H9 (cell line): ENCODE data around the gene STX10. TPM values are rescaled to one million over a fixed set of nuclear protein-coding genes. Genes with fewer than 3 reads are reported as not detected.

Experiments
- DNase-seq: peaks from one replicate; pipeline ENCODE4 v3.0.0-alpha.2; 2017
- H2AFZ ChIP-seq: one replicate; pipeline ENCODE4 v1.6.1; 2013; ENCODE audit warnings: mild to moderate bottlenecking, low read length, control low read depth, moderate library complexity
- H2AK5ac ChIP-seq: 2 replicates; pipeline ENCODE4 v1.6.1; 2013; ENCODE audit warnings: low read length, control low read depth, mixed read lengths; ENCODE audit not compliant: insufficient read length
- H2BK120ac ChIP-seq: one replicate; pipeline ENCODE4 v1.6.1; 2013; ENCODE audit warnings: low read depth, mild to moderate bottlenecking, low read length, control low read depth, inconsistent platforms; ENCODE audit not compliant: poor library complexity, severe bottlenecking
- H2BK12ac ChIP-seq: 2 replicates; pipeline ENCODE4 v1.6.1; 2013; ENCODE audit warnings: low read length, control low read depth, mixed read lengths, low read depth; ENCODE audit not compliant: insufficient read length
- H2BK15ac ChIP-seq: 2 replicates; pipeline ENCODE4 v1.6.1; 2013; ENCODE audit warnings: low read depth, low read length, control low read depth
- H2BK20ac ChIP-seq: one replicate; pipeline ENCODE4 v1.6.1; 2013; ENCODE audit warnings: low read depth, mild to moderate bottlenecking, low read length, control low read depth, inconsistent platforms; ENCODE audit not compliant: poor library complexity, severe bottlenecking
- H2BK5ac ChIP-seq: 2 replicates; pipeline ENCODE4 v1.6.1; 2013; ENCODE audit warnings: low read length, control low read depth, mixed read lengths; ENCODE audit not compliant: insufficient read length
- H3K14ac ChIP-seq: 2 replicates; pipeline ENCODE4 v1.6.1; 2013; ENCODE audit warnings: low read length, control low read depth; ENCODE audit not compliant: insufficient read depth
- H3K18ac ChIP-seq: 2 replicates; pipeline ENCODE4 v1.6.1; 2013; ENCODE audit warnings: low read depth, mild to moderate bottlenecking, mixed read lengths, low read length, control low read depth; ENCODE audit not compliant: insufficient read length
- H3K23ac ChIP-seq: 2 replicates; pipeline ENCODE4 v1.6.1; 2013; ENCODE audit warnings: low read length, control low read depth, mixed read lengths, low read depth; ENCODE audit not compliant: insufficient read length
- H3K23me2 ChIP-seq: 2 replicates; pipeline ENCODE4 v1.6.1; 2013; ENCODE audit warnings: low read depth, mild to moderate bottlenecking, mixed read lengths, low read length, control low read depth; ENCODE audit not compliant: insufficient read length, poor library complexity, severe bottlenecking
- H3K27ac ChIP-seq: 2 replicates; pipeline ENCODE4 v1.5.1; 2013; ENCODE audit warnings: low read length, control low read depth, mixed read lengths, low read depth; ENCODE audit not compliant: insufficient read length
- H3K27me3 ChIP-seq: 2 replicates; pipeline ENCODE4 v1.6.1; 2013; ENCODE audit warnings: low read length, control low read depth, inconsistent platforms; ENCODE audit not compliant: insufficient read depth
- H3K4ac ChIP-seq: 2 replicates; pipeline ENCODE4 v1.6.1; 2013; ENCODE audit warnings: low read depth, mild to moderate bottlenecking, control low read depth, inconsistent platforms, low read length, moderate library complexity
- H3K4me1 ChIP-seq: 2 replicates; pipeline ENCODE4 v1.6.1; 2013; ENCODE audit warnings: low read length, control low read depth, inconsistent platforms; ENCODE audit not compliant: insufficient read depth
- H3K4me2 ChIP-seq: 2 replicates; pipeline ENCODE4 v1.6.1; 2013; ENCODE audit warnings: low read length, control low read depth, mixed read lengths; ENCODE audit not compliant: insufficient read length, insufficient read depth
- H3K56ac ChIP-seq: 2 replicates; pipeline ENCODE4 v1.6.1; 2013; ENCODE audit warnings: low read depth, mild to moderate bottlenecking, mixed read lengths, low read length, control low read depth; ENCODE audit not compliant: insufficient read length
- H3K79me1 ChIP-seq: 2 replicates; pipeline ENCODE4 v1.6.1; 2013; ENCODE audit warnings: low read depth, mild to moderate bottlenecking, moderate library complexity, low read length, control low read depth, inconsistent platforms; ENCODE audit not compliant: insufficient read depth, poor library complexity, severe bottlenecking
- H3K79me2 ChIP-seq: 2 replicates; pipeline ENCODE4 v1.6.1; 2013; ENCODE audit warnings: low read length, control low read depth, inconsistent platforms; ENCODE audit not compliant: insufficient read depth
- H3K9ac ChIP-seq: 2 replicates; pipeline ENCODE4 v1.6.1; 2013; ENCODE audit warnings: low read length, control low read depth, mixed read lengths; ENCODE audit not compliant: insufficient read length; ENCODE audit errors: extremely low read depth
- H3K9me3 ChIP-seq: one replicate; pipeline ENCODE4 v1.6.1; 2013; ENCODE audit warnings: low read depth, low read length, inconsistent platforms; ENCODE audit not compliant: control insufficient read depth
- H3T11ph ChIP-seq: one replicate; pipeline ENCODE4 v1.6.1; 2013; ENCODE audit warnings: mild to moderate bottlenecking, low read length, control low read depth, inconsistent platforms
- H4K20me1 ChIP-seq: one replicate; pipeline ENCODE4 v1.6.1; 2013; ENCODE audit not compliant: control insufficient read depth, insufficient read length, insufficient read depth
- H4K5ac ChIP-seq: 2 replicates; pipeline ENCODE4 v1.6.1; 2013; ENCODE audit warnings: low read depth, mild to moderate bottlenecking, mixed read lengths, low read length, control low read depth; ENCODE audit not compliant: insufficient read length
- H4K8ac ChIP-seq: replicated peaks from 2 replicates; pipeline ENCODE4 v1.6.1; 2013; ENCODE audit warnings: low read length, control low read depth, mixed read lengths, low read depth; ENCODE audit not compliant: insufficient read length
- H4K91ac ChIP-seq: 2 replicates; pipeline ENCODE4 v1.6.1; 2013; ENCODE audit warnings: low read depth, mild to moderate bottlenecking, moderate library complexity, mixed read lengths, low read length, control low read depth; ENCODE audit not compliant: insufficient read length
- H3K27ac Mint-ChIP-seq, 3 experiments: 2 replicates in 2 of 3; 3 replicates in 1 of 3; pipeline ENCODE4 v1.8.0; 2020 to 2021; ENCODE audit warnings: mixed read lengths in 3 of 3, mild to moderate bottlenecking in 1 of 3, moderate library complexity in 1 of 3
- H3K27me3 Mint-ChIP-seq: 2 replicates; pipeline ENCODE4 v1.8.0; 2021; ENCODE audit warnings: low read depth, mild to moderate bottlenecking, moderate library complexity, mixed read lengths
- H3K36me3 Mint-ChIP-seq, 3 experiments: 2 replicates in 2 of 3; 3 replicates in 1 of 3; pipeline ENCODE4 v1.8.0; 2020 to 2021; ENCODE audit warnings: low read depth in 3 of 3, mixed read lengths in 3 of 3; ENCODE audit not compliant: insufficient read depth in 1 of 3
- H3K4me1 Mint-ChIP-seq, 2 experiments: 2 replicates each; pipeline ENCODE4 v1.8.0; 2020; ENCODE audit warnings: mixed read lengths in 2 of 2
- H3K4me3 Mint-ChIP-seq, 2 experiments: 2 replicates in 1 of 2; 3 replicates in 1 of 2; pipeline ENCODE4 v1.8.0; 2020 to 2021; ENCODE audit warnings: mild to moderate bottlenecking in 2 of 2, mixed read lengths in 2 of 2, moderate library complexity in 1 of 2
- H3K9me3 Mint-ChIP-seq, 2 experiments: 2 replicates in 1 of 2; 3 replicates in 1 of 2; pipeline ENCODE4 v1.8.0; 2020; ENCODE audit warnings: mild to moderate bottlenecking in 2 of 2, mixed read lengths in 2 of 2, moderate library complexity in 1 of 2
- WGBS: extraction: QIAGEN DNeasy Blood & Tissue Kit; methylation state at CpG from one replicate; pipeline ENCODE4 v1.1.7; 2013; ENCODE audit warnings: missing lambda C conversion rate, low lambda C conversion rate, mixed read lengths; ENCODE audit not compliant: insufficient read length; ENCODE audit errors: extremely low coverage; 5-methylcytosine and 5-hydroxymethylcytosine counted together
- total RNA-seq: library from RNA; stranded (reverse); gene quantifications from 2 replicates; pipeline ENCODE4 v1.2.1, GENCODE V29; 2021
- TF ChIP-seq, protein P1 (sequence below): fragments of 200-600 bp; sonication (generic); conservative IDR thresholded peaks from 3 replicates; pipeline ENCODE4 v1.8.0; 2021; ENCODE audit warnings: antibody characterized with exemption, mild to moderate bottlenecking

The STX10 gene
- total RNA-seq, 1 experiment from 2014 or later, result 39.4 TPM

GRCh38 chr19:13135068-13136062 is 14.8 kb downstream of the STX10 start:
- H2BK15ac ChIP-seq, result no peak overlapping the region
- no peaks in the 10 kb centered on the region for H3K27me3 ChIP-seq
- no peak overlapping the region for H2BK5ac ChIP-seq
- H3K4ac ChIP-seq, result no peak overlapping the region
- Mint-ChIP-seq H3K36me3 (peaks cover 22 to 69% (median 53%) of the 10 kb centered on the region in 3 experiments; a peak in 6 of 7 replicates), H3K4me1 (peaks cover 12 to 16% of the 10 kb centered on the region in 2 experiments; a peak in 3 of 4 replicates), H3K27ac (peak overlapping the region in 2 of 3 experiments; percentile 23 to 55; a peak in 1 of 7 replicates), H3K27me3 (no peaks in the 10 kb centered on the region), H3K9me3 (no peaks in the 10 kb centered on the region), H3K4me3 (no peak overlapping the region)
- H3K56ac ChIP-seq, result no peak overlapping the region
- H4K8ac ChIP-seq, result no peak overlapping the region
- peaks cover 14% of the 10 kb centered on the region; the same call in 1 of the 2 replicates for H3K79me2 ChIP-seq
- no peak overlapping the region for H2AFZ ChIP-seq
- no peak overlapping the region for H2BK12ac ChIP-seq
- H3T11ph ChIP-seq, result no peak overlapping the region
- no peak for DNase-seq
- TF ChIP-seq, protein P1, sequence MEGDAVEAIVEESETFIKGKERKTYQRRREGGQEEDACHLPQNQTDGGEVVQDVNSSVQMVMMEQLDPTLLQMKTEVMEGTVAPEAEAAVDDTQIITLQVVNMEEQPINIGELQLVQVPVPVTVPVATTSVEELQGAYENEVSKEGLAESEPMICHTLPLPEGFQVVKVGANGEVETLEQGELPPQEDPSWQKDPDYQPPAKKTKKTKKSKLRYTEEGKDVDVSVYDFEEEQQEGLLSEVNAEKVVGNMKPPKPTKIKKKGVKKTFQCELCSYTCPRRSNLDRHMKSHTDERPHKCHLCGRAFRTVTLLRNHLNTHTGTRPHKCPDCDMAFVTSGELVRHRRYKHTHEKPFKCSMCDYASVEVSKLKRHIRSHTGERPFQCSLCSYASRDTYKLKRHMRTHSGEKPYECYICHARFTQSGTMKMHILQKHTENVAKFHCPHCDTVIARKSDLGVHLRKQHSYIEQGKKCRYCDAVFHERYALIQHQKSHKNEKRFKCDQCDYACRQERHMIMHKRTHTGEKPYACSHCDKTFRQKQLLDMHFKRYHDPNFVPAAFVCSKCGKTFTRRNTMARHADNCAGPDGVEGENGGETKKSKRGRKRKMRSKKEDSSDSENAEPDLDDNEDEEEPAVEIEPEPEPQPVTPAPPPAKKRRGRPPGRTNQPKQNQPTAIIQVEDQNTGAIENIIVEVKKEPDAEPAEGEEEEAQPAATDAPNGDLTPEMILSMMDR, result no peak
- H2AK5ac ChIP-seq, result no peak overlapping the region
- H3K4me2 ChIP-seq, result no peak overlapping the region
- no peak overlapping the region for H3K18ac ChIP-seq
- no peak overlapping the region for H4K5ac ChIP-seq
- H4K91ac ChIP-seq, result no peak overlapping the region
- WGBS, result no CpG with 5 or more reads among the region's 60 CpGs
- H2BK20ac ChIP-seq, result no peak overlapping the region
- H4K20me1 ChIP-seq, result no peaks in the 10 kb centered on the region
- H3K9ac ChIP-seq, result no peak overlapping the region
- no peak overlapping the region for H3K14ac ChIP-seq
- H3K27ac ChIP-seq, result no peak overlapping the region
- no peak overlapping the region for H2BK120ac ChIP-seq
- no peaks in the 10 kb centered on the region for H3K9me3 ChIP-seq
- no peak overlapping the region for H3K23ac ChIP-seq
- H3K23me2 ChIP-seq, result no peaks in the 10 kb centered on the region
- peaks cover 4% of the 10 kb centered on the region for H3K79me1 ChIP-seq
- H3K4me1 ChIP-seq, result no peaks in the 10 kb centered on the region
